A172 (cell line): ENCODE data around the gene CPA4. TPM values are rescaled to one million over a fixed set of nuclear protein-coding genes. Genes with fewer than 3 reads are reported as not detected.
A peak's percentile ranks its signal among the peaks of the same experiment; 100 is the strongest.

Experiments
- DNase-seq: peaks from one replicate; pipeline ENCODE4 v3.0.0-alpha.2; 2015; ENCODE audit warnings: low spot score
- total RNA-seq: library from RNA; depleted of rRNA; stranded (reverse); fragments of >200 nt; shearing (Covaris generic); gene quantifications from 2 replicates; pipeline ENCODE4 v1.2.3, GENCODE V29; 2014; rRNA removed

Gene CPA4
- total RNA-seq, 1 experiment from 2014 or later = 495 TPM

DNA sequence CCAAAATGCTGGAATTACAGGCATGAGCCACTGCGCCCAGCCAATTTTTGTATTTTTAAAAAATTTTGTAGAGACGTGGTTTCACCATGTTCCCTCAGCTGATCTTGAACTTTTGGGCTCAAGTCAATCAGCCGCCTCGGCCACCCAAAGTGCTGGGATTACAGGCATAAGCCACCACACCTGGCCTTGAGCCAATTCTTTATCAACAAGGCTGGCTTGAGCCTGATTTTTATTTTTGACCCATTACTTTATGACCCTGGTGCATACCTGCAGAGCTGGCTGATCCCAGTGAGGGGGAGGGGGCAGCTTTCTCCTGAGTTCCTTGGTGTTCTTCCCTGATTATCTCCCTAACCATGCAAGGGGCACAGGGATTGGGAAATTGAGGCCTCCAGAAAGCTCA, 71.5 kb downstream of the CPA4 start:
- DNase-seq = no peak

DNA sequence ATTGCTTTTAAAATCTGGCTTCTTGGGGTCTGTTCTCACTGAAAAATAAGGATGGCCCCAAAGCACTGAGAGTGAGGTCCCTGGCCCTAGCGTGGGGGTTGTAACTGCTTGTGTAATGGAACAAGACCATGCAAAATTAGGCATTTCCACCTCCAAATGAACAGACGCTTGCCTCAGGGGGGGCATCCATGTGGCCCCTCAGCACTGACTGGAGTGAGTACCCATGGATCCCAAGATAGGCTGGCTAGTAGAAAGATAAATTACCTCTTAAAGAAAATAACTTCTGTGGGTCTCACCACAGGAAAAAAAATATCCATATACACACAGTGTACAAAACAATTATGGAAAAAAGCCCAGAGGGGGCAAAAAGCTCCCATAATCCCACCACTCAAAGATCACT, 72.1 kb downstream of the CPA4 start:
- no peak for DNase-seq

DNA sequence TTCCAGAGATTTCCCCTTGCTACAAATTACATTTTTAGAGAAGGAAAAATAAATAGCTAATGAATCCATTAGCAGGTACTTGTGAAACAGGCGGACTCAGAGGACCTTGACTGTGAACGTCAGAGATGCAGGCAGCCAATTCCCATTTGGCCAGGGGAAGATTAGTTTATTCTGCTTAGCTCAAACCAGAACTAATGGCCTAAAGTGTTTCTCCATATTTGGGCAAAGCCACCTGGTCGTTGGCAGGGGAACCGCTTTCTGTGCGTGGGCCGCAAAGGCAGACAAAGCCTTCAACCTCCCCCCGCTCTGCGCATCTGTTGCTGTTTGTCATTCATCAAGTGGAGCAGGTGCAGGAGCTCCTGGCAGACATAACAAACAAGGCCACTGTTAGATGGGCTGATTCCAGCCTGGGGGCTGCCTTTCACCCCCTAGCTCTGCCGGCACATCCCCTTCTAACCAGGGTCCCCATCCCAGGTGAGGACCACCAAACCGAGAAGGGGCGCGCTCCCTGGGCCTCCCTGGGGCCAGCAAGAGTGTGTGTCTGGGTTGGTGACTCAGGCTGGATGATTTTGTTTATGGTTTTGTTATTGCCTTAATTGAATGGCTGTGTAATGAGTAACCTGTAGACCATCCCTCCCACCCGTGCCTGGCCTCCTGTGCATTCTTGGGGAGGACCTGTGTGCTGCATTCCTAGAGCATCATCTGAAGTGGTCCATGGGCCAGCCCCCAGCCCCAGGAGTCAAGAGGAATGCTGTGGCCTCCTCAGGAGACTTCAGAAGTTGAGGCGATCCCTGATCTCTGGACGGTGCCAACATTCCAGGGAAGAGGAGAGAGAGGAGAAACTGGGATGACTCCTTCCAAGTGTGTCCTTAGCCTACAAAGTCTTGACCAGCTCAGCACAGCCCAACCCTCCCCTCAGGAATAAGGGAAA, 72.8 kb downstream of the CPA4 start:
- DNase-seq = peak; percentile 94

DNA sequence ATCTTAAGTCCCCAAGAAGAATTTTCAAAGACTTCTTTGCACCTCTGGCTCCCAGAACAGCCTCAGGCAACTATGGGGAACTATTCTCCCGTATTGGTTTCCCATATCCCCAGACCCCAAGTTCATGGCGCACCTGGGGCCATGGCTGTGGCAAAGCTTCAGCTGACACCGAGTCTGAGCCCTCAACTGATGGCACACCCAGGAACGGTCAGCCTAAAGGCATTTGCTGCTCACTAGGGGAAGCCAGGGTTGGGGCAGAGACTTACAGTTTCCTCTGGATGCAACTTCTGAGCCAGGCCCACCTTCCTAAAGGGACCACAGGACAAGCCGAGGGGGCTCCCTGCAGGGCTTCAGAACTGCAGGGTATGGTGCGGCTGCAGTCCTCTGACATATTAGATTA, 73.6 kb downstream of the CPA4 start:
- peak; percentile 40 for DNase-seq

DNA sequence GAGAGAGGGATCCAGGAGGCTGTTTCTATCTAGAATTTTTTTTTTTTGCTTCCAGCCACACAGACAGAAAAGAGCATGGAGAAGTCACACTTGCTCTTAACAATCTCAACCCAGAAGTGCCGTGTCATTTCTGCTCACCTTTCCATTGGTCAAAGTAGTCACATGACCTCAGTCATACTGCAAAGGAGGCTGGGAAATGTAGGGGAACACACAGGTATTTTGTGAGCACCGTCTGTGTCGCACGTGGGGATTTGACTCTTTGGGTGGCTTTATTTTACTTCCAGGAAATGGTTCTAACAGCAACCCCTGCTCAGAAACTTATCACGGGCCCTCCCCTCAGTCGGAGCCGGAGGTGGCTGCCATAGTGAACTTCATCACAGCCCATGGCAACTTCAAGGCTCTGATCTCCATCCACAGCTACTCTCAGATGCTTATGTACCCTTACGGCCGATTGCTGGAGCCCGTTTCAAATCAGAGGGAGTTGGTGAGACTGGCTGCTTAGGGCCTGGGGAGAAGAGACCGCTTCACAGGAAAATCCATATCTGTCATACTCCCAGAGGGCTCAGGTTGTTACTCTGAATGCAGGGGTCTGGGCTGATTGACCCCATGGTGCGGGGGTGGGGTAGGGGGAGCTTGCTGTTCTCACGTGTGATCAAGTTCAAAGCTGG, 74.3 kb downstream of the CPA4 start:
- no peak for DNase-seq

DNA sequence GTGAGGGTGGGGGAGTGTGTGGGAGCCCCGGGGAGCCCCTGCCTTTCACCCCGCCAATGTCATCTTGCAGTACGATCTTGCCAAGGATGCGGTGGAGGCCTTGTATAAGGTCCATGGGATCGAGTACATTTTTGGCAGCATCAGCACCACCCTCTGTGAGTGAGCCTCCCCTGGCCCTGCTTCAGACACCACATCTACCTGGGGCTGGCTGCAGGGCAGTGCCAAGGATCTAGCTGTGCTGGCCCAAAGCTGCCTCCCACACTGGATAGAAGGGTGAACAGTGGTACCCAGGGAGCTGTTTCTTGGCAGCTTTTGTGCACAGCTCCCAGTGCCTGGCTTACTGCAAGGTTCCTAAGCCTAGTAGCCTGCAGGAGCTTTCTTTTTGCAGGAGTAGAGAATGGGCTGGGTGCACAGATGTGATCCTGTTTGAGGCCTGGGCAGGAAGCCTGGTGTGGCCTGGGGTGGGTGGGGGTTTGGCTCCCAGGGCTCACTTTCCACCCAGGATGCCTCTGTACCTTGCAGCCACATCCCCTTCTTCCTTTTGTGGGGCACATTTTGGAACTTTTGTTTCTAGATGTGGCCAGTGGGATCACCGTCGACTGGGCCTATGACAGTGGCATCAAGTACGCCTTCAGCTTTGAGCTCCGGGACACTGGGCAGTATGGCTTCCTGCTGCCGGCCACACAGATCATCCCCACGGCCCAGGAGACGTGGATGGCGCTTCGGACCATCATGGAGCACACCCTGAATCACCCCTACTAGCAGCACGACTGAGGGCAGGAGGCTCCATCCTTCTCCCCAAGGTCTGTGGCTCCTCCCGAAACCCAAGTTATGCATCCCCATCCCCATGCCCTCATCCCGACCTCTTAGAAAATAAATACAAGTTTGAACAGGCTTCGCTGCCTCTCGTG, 75.1 kb downstream of the CPA4 start:
- no peak for DNase-seq

DNA sequence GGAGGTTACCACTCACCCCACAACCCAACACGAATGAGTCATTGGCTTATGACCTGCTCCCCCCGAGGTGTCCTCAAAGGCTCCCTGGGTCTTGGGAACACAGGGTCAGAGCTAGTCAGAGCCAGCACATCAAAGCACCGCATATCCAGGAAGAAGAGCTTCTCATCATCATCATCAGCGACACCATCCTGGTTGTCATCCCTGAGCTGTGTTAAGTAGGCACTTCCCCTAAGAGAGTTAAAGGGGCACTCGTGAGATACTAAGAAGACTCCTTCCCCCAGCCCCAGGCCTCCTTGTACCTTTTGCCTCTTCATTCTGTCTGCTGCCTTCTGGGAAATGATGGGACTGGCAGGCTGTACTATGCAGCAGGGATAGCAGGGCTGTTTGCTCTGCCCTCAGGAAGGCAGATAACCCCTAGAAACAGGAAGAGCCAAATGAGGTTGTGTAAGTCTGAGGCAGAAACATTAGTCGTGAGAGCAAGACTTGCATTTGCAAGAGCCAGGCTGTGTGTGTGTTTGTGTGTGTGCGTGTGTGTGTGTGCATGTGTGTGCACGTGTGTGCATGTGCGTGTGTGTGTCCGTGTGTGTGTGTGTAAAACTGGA, 76.2 kb downstream of the CPA4 start:
- DNase-seq = peak; percentile 58

DNA sequence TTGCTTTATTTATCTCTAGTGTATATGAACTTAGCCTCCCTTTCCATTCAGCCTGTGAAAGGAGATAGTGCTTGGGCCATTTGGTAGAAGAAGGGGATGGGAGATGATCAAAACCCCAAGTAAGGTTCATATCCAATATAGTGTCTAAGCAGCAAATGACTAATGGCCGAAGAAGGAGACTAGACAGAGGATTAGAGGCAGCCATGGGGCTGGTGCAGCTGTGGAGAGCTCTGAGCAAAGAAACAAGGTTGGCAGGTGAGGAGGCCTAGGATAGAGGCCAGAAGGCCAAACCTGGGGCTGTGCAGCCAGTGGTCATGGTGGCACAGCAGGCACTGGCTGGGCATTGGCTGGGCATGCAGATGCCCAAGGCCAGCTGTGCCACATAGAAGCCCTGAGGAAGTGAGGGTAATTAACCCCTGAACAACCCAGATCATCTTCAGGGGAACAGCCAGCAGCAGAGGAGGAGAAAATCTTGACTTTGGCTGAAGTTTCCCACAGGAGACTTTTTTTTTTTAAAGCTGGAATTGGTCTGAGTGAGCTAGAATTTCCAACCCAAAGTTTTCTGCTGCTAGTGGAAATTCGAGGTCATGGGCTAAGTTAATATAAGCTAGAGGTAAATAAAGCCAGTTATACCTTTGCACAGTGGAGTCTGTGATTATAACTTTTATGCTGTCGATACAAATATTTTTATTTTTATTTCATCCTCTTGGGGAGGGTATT, 77.0 kb downstream of the CPA4 start:
- DNase-seq = no peak

DNA sequence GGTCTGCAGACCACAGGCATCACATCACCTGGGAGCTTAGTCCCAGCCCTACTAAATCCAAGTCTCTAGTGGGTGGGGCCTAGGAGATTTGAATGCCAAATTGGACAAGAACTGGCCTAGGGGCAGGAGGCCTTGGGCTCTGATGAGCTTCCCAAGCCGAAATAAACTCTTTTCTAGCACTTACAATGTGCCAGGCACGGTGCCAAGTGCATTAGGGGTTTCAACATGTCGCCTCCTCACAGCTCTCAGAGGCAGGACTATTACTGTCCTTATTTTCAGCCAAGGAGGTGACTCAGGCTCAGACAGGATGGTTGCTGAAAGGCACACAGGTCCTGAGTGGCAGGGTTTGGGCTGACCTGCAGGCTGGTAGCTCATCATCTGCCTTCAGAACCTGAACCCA, 78.1 kb downstream of the CPA4 start:
- no peak for DNase-seq

DNA sequence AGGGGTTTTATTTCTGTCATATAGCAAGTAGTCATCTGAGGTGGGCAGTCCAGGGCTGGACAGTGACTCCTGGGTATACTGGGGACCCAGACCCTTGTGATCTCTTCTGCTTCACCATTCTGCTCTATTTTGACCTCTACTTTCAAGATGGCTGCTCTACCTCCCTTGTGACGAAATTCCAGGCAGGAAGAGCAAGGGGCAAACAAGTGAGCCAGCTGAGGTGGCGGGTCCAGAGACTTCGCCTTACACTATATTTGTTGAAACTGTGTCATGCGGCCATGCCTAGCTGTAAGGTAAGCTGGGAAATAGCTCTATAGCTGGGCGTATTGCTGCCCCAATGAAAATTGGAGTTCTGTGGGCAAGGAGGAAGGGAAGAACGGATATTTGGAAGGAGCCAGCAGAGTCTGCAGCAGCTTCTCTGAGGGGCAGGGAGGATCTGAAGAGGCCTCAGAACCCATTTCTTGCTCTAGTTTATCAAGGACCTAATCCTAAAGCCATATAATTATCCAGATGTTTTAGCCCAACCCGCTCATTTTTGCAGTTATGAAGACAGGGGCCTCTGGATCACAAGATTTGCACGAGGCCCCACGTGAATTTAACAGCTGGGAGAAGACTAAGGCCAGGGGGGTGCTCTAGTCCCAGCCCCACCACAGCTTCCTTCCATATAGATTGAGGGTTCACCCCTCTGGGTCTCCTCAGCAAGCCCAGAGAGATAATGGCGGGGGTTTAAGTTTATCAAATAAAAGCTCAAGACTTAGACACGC, 79.6 kb downstream of the CPA4 start:
- DNase-seq = no peak

Other genes with a start within 250 kb of the CPA4 start
- gene ZC3HC1, start 241.8 kb upstream of the CPA4 start, total RNA-seq = 32.5 and 49.3 TPM in 2 replicates
- gene KLHDC10, start 222.6 kb upstream of the CPA4 start, total RNA-seq = 21.2 and 23.0 TPM in 2 replicates
- 12.7 and 14.9 TPM in 2 replicates for gene TMEM209, start 87.8 kb upstream of the CPA4 start, total RNA-seq
- not detected in 2 replicates for gene SSMEM1, start 85.3 kb upstream of the CPA4 start, total RNA-seq
- not detected in 2 replicates for gene CPA2, start 26.3 kb upstream of the CPA4 start, total RNA-seq
- gene CPA5, start 51.7 kb downstream of the CPA4 start, total RNA-seq = 0.28 and 1.0 TPM in 2 replicates
- gene CPA1, start 87.3 kb downstream of the CPA4 start, total RNA-seq = 0.34 and 2.6 TPM in 2 replicates
- 15.9 and 21.3 TPM in 2 replicates for gene CEP41, start 147.9 kb downstream of the CPA4 start, total RNA-seq
- not detected in 2 replicates for gene MEST, start 198.9 kb downstream of the CPA4 start, total RNA-seq